ENCODE data around the gene CCDC27. TPM values are rescaled to one million over a fixed set of nuclear protein-coding genes. Genes with fewer than 3 reads are reported as not detected.

CCDC27 gene
- total RNA-seq, 4 donors from 2014 or later, result 0.13 TPM; not detected in 3

- Histone ChIP-seq H3K4me3 (replicated peaks in 1 of 3) (no peak overlapping the region), H3K9me3 (no peaks in the 10 kb centered on the region), H3K27me3 (no peaks in the 10 kb centered on the region), H3K4me1 (peaks cover 10 to 12% of the 10 kb centered on the region in 2 donors), H3K27ac (no peak overlapping the region), H3K36me3 (peaks cover 20 to 29% of the 10 kb centered on the region in 2 donors)
- intact Hi-C loops (cut with DNase I), result no loop called here
- TF ChIP-seq POLR2A (IDR thresholded peaks at IDR 0.05), result no peak
- no peak for DNase-seq
- WGBS, 2 donors, result 94 to 96% methylated on average over 12 to 24 of the region's 24 CpGs
Observed at GRCh38 chr1:3742439-3743298, 9.6 kb upstream of the CCDC27 start.

- 71 to 74% methylated on average over 4 of the region's 4 CpGs for WGBS, 2 donors
- H3K27ac ChIP-seq, result no peak overlapping the region
- H3K27me3 ChIP-seq, result no peaks in the 10 kb centered on the region
- no peaks in the 10 kb centered on the region for H3K9me3 ChIP-seq
- H3K4me1 ChIP-seq, result peaks cover 15 to 19% of the 10 kb centered on the region in 2 donors
- H3K4me3 ChIP-seq (replicated peaks in 1 of 3), result no peak overlapping the region
- peaks cover 17 to 24% of the 10 kb centered on the region in 2 donors for H3K36me3 ChIP-seq
- intact Hi-C loops (cut with DNase I), result no loop called here
- no peak for DNase-seq
- no peak for TF ChIP-seq CTCF (IDR thresholded peaks at IDR 0.05)
- TF ChIP-seq POLR2A (IDR thresholded peaks at IDR 0.05), result no peak
Observed at GRCh38 chr1:3743421-3743820, 8.8 kb upstream of the CCDC27 start.

- H3K9me3 ChIP-seq, result no peaks in the 10 kb centered on the region
- DNase-seq, result no peak
- H3K36me3 ChIP-seq, result peaks cover 13 to 21% of the 10 kb centered on the region in 2 donors
- intact Hi-C loops (cut with DNase I), result no loop called here
- no peaks in the 10 kb centered on the region for H3K27me3 ChIP-seq
- WGBS, 2 donors, result 92 to 96% methylated on average over 12 of the region's 12 CpGs
- no peak overlapping the region for H3K4me3 ChIP-seq (replicated peaks in 1 of 3)
- peaks cover 18 to 21% of the 10 kb centered on the region in 2 donors for H3K4me1 ChIP-seq
- H3K27ac ChIP-seq, result no peak overlapping the region
- TF ChIP-seq CTCF (IDR thresholded peaks at IDR 0.05) (no peak), POLR2A (IDR thresholded peaks at IDR 0.05) (no peak)
Observed at GRCh38 chr1:3743826-3744225, 8.4 kb upstream of the CCDC27 start.

GRCh38 chr1:3744646-3745045 is 7.6 kb upstream of the CCDC27 start:
- Histone ChIP-seq H3K4me1 (peaks cover 26 to 29% of the 10 kb centered on the region in 2 donors), H3K36me3 (peaks cover 13 to 18% of the 10 kb centered on the region in 2 donors), H3K27ac (no peak overlapping the region), H3K4me3 (replicated peaks in 1 of 3) (no peak overlapping the region), H3K9me3 (no peaks in the 10 kb centered on the region), H3K27me3 (no peaks in the 10 kb centered on the region)
- intact Hi-C loops (cut with DNase I), result no loop called here
- 90% methylated on average over 4 to 5 of the region's 10 CpGs for WGBS, 2 donors
- TF ChIP-seq CTCF (IDR thresholded peaks at IDR 0.05), result no peak
- TF ChIP-seq POLR2A (IDR thresholded peaks at IDR 0.05), result no peak
- DNase-seq, result no peak

- intact Hi-C loops (cut with DNase I), result no loop called here
- no peak for DNase-seq
Observed at GRCh38 chr1:3745071-3745470, 7.2 kb upstream of the CCDC27 start.

More at GRCh38 chr1:3745071-3745470, 7.2 kb upstream of the CCDC27 start:
- Histone ChIP-seq H3K27me3 (no peaks in the 10 kb centered on the region), H3K36me3 (peaks cover 13 to 16% of the 10 kb centered on the region in 2 donors), H3K4me3 (replicated peaks in 1 of 3) (no peak overlapping the region), H3K27ac (no peak overlapping the region), H3K9me3 (no peaks in the 10 kb centered on the region), H3K4me1 (peaks cover 26 to 30% of the 10 kb centered on the region in 2 donors)
- no peak for TF ChIP-seq POLR2A (IDR thresholded peaks at IDR 0.05)
- WGBS, 2 donors, result 93 to 95% methylated on average over 12 of the region's 12 CpGs
